IgD-negative memory B cell (primary cell): ENCODE measurements around the gene ODAM. TPM values are rescaled to one million over a fixed set of nuclear protein-coding genes. Genes with fewer than 3 reads are reported as not detected.

Source experiments
- H3K27ac Mint-ChIP-seq, 3 donors: one replicate each; pipeline ENCODE4 v1.8.0; 2020 to 2022; ENCODE audit warnings: mild to moderate bottlenecking in 3 of 3, mixed read lengths in 3 of 3, moderate library complexity in 1 of 3
- H3K27me3 Mint-ChIP-seq: one replicate; pipeline ENCODE4 v1.8.0; 2021; ENCODE audit warnings: mixed read lengths
- H3K36me3 Mint-ChIP-seq: one replicate; pipeline ENCODE4 v1.8.0; 2020; ENCODE audit warnings: mild to moderate bottlenecking, mixed read lengths
- H3K4me1 Mint-ChIP-seq, 3 donors: one replicate each; pipeline ENCODE4 v1.8.0; 2020 to 2022; ENCODE audit warnings: mixed read lengths in 3 of 3, mild to moderate bottlenecking in 1 of 3
- H3K4me3 Mint-ChIP-seq, 4 donors: one replicate each; pipeline ENCODE4 v1.8.0; 2020 to 2022; ENCODE audit warnings: mild to moderate bottlenecking in 4 of 4, mixed read lengths in 4 of 4, moderate library complexity in 3 of 4
- H3K9me3 Mint-ChIP-seq, 3 donors: one replicate each; pipeline ENCODE4 v1.8.0; 2020 to 2021; ENCODE audit warnings: mixed read lengths in 3 of 3, mild to moderate bottlenecking in 1 of 3
- polyA plus RNA-seq: library from polyadenylated mRNA; unstranded; fragments of 300-500 nt; fragmentation: Illumina TruSeq; gene quantifications from one replicate; pipeline ENCODE4 v1.2.3, GENCODE V29; 2021

The ODAM gene
- polyA plus RNA-seq, 1 donor from 2014 or later = not detected

DNA sequence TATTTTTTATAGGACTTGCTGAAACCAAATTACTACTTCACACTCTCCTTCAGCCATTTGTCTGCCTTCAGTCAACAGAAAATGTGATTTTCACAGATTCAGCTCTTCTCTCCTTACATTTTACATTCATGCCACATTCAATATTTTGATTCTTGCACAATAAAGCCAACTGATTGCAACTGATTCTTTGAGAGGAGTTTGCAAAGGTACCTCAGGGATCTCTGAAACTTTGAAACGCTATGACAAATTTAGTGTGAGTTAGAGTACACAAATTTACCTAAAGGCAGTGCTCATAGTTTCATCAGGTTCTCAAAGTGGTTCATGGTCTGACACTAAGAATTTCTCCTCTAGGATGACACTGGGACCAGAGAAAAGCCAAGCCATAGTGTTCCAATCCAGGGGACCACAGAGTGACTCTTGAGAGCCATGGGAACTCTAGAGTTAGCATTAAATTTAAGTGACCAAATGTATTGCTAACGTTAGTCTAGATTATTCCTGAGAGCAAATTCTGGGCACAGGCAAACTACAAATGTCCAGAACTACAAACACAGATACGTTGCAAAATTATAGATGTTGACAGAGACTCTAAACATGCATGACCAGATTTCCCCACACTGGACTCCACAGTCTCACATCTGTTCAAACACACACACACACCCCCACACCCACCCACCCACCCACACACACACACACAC lies 55.9 kb downstream of the ODAM start:
- Mint-ChIP-seq H3K27me3 (no peaks in the 10 kb centered on the region), H3K36me3 (no peaks in the 10 kb centered on the region), H3K4me3 (no peak overlapping the region), H3K9me3 (no peaks in the 10 kb centered on the region), H3K4me1 (no peaks in the 10 kb centered on the region), H3K27ac (no peak overlapping the region)

GRCh38 chr4:70251945-70252277 lies 56.4 kb downstream of the ODAM start:
- Mint-ChIP-seq H3K9me3 (no peaks in the 10 kb centered on the region), H3K4me1 (no peaks in the 10 kb centered on the region), H3K36me3 (no peaks in the 10 kb centered on the region), H3K4me3 (no peak overlapping the region), H3K27me3 (no peaks in the 10 kb centered on the region), H3K27ac (no peak overlapping the region)

Other genes with a start within 250 kb of the ODAM start
- gene CSN2, start 230.0 kb upstream of the ODAM start, polyA plus RNA-seq = not detected
- gene STATH, start 199.8 kb upstream of the ODAM start, polyA plus RNA-seq = not detected
- not detected for gene HTN3, start 167.3 kb upstream of the ODAM start, polyA plus RNA-seq
- gene HTN1, start 145.3 kb upstream of the ODAM start, polyA plus RNA-seq = not detected
- gene PRR27, start 41.5 kb upstream of the ODAM start, polyA plus RNA-seq = not detected
- gene FDCSP, start 30.4 kb downstream of the ODAM start, polyA plus RNA-seq = not detected
- gene CSN3, start 46.9 kb downstream of the ODAM start, polyA plus RNA-seq = not detected
- gene CABS1, start 139.3 kb downstream of the ODAM start, polyA plus RNA-seq = not detected
- gene SMR3A, start 165.0 kb downstream of the ODAM start, polyA plus RNA-seq = not detected
- not detected for gene SMR3B, start 187.4 kb downstream of the ODAM start, polyA plus RNA-seq
- gene OPRPN, start 202.2 kb downstream of the ODAM start, polyA plus RNA-seq = not detected